LoVo (cell line): Measurements from ENCODE around the gene KIF16B.
"Not testable (repeated sequence)": the region's sequence is repeated elsewhere in the genome, so short reads cannot be mapped to it uniquely, and the experiment has no call there.

Experiments
- DNase-seq: peaks from one replicate; pipeline ENCODE4 v3.0.0-alpha.2; 2016; ENCODE audit warnings: low spot score

Gene KIF16B

DNA sequence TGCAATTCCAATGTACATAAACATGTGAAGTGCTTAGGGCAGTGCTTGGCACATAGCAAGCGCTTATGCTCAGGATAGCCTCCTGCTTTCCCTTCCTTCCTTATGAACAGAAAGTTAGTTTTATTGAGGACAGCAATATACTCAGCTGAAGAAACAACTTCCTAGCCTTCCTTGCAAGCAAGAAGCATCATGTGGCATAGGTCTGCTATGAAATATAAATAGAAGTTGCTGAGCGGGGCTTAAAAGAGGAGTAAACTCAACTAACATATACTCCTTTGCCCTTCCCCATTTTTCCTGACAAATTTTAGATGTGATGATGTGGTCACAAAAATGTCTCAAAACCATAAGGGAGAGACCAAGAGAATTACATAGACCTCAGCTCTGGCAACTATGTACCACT, 98.9 kb downstream of the KIF16B start:
- DNase-seq: no peak

DNA sequence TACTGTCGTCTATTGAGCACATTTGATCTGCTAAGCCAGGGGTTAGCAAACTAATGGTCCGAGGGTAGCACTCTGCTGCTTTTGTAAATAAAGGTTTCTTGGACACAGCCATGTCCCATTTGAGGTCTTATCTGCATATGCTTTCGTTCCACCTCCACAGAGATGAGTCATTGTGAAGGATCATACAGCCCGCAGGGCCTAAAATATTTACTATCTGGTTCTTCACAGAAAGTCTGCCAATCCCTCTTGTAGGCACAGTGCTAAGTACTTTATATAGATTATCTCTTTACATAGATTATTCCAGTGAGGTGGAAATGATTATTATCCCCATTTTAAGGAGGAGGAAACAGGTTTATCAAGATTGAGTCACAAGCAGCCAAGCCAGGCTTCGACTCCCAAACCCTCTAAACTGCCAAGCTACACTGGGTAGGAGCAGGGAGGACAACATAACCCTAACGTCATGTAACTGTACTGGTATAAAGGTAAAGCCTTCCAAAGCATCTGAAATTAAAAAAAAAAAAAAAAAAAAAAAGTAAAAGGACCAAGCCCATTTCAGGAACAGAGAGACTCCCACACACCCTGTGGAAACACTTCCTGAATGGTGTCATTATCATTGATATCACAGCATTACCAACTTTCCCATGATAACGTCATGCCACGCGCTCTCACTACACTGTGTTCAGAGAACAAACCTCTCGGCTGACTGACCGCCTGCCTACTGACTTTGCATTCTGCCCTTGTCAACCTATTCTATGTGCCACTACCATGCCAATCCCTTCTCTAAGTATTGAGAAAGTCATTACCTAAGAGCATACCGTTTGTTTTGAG, 101.0 kb downstream of the KIF16B start:
- peak; percentile 14 for DNase-seq

DNA sequence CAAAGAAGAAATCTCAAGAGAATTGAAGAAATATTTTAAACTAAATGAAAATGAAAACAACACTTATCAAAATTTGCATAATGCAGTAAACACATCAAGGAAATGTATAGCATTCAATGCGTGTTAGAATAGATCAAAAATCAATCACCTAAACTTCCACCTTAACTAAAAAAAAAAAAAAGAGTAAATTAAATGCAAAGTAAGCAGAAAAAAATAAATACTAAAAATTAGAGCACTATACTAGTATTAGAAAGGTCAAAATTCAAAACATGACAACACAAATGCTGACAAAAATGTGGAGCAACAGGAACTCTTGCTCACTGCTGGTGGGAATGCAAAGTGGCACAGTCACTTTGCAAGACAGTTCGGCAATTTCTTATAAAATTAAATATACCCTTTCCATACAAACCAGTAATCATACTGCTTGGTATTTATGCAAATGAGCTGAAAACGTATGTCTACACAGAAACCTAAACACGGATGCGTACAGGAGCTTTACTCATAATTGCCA, 103.8 kb downstream of the KIF16B start:
- DNase-seq: no peak

DNA sequence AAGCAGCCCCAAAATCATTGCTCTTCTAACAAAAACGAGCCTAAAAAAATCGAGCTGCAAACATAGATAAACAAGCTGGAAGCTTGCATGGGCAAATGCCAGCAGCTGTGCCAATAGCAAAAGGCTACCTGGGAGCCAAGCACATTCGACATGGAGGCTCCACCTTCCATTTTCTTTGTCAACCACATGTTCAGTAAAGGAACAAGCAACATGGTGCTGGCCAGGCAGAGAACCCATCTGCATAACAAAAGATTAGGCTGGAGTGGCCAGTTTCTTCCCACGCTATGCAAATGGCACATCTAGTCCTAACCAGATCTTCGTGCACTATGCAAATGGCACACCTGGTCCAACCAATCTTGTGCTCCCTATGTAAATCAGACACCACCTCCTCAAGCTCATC, 110.5 kb downstream of the KIF16B start:
- no peak for DNase-seq

DNA sequence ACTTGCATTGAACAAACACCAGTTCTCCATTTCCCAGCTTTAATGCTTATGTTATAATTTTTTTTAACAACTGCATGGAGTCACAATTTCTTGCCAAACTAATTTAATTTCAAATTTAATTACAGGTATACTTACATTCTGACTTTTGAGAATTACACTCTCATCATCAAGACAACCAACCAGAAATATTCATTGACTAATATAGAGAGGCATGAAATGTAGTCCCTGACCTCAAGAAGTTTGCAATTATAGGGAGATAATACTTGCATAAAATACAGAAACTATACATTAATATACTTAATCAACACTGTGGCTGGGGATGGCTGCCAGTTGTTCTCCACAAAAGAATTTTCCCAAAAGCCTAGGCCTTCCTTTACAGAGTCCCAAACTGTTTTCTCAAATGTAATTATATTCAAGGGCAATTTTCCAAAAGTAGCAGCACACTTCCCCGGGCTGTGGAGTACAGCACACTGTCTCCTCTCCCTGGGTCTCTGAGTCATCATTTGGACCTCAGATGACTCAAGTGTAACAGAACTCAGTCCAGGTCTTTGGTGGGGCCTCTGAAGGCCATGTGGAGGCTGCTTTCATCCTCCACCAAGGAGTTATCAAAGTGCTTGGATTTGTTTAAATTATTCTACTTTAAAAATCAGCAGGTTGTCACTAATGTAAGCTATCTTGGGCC, 114.1 kb downstream of the KIF16B start:
- no peak for DNase-seq

DNA sequence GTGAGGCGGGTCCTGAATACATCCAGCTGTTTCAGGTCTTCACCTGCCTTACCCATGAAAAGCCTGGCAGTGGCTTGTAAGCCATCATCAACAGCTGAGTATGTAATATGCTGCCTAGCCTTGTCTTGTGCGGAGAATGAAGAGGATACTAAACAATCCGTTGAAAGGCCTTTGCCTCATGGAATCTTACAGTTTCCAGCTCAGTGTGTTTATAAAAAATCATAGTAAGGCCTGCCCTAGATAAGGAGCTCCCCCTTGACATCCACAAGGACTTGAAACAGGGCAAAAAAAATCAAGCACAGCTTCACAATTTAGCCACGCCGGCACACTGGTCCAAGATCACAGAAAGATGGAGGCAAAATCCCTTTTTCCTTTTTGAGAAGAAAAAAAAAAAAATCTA, 115.7 kb downstream of the KIF16B start:
- DNase-seq: no peak

DNA sequence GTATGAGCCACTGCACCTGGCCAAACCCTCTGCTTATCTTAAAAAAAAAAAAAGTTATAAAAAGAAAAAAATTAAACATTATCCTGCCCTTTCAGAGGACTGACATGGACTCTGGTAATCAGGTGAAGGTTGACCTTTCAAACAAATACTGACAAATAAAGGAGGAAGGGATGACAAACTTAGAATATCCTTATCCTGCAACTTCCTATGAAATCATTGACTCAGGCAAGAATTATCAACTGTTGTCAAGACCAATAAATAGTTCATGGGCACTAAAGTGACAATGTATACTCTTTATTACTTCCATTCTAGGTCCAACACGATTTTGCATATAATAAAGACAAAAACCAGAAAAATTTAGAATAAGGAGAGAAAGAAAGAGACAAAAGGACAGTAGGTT, 117.9 kb downstream of the KIF16B start:
- no peak for DNase-seq

DNA sequence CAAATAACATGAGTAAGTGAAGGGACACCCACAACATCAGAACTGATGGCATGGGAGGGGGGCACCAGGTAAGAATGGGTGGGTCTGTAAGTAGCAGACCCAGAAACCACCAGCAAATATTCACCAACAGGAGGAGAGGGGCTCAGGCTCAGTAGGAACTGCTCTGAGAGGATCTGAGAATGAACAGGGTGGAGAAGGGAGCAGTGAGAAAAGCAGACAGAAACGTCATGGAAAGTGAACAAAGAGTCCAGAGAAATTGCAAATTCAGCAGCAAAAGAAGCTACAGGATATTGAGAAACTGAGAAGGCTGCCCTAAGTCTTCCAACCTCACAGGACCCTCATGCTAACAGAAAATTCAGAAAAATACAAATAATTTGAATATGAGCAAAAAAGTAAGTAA, 121.3 kb downstream of the KIF16B start:
- DNase-seq: no peak

DNA sequence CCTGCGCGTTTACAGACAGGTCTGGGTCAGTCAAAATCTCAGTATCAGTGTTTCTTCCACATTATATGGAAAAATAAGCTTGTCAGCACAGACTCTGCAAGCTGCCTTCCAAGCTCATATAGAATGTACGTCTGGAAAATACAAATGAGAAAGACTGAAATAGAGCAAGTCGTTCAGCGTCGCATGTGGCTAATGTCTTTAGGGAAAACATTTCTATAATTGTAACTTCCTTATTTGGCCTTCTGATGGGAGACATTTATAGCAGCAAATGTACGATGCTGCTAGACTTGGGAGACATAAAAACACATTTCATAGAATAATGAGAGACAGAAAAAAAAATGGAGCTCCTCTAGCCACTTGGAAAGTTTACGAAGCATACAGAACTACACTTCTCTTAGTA, 122.2 kb downstream of the KIF16B start:
- no peak for DNase-seq

DNA sequence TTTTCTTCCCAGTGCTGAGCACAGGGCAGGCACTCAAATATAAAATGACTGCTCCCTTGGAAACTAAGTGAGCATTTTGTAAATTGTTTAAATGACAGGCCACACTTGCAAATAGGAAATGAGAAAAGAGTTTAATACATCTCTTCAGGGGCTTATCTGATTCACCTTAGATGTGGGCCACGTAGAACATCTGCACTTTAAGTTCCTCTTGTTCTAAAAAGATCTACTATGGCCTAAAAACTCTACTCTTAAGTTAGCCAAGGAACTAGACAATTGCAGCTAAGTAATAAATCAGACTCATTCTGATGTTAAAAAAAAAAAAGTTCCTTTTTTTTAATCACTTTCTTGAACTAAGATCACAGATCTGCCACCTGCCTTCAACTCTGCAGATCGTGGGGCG, 126.3 kb downstream of the KIF16B start:
- DNase-seq: no peak

DNA sequence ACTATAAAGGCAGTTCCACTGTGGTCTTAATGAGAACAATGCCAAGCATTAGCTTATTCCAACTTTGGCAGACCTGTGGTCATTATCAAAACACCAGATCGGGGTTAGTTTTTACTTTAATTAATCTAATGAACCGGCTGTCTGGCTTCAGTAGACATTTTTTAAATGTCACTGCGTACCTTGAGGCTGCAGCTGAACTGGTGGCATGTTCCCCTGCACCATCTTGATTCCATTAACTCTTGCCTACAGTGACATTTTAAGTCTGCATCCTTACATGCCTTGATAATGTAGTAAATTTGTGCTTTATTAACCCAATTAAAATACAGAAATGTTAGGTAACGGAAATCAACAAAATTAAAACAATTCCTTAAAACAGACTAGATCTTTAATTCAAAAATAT, 127.0 kb downstream of the KIF16B start:
- DNase-seq: no peak

DNA sequence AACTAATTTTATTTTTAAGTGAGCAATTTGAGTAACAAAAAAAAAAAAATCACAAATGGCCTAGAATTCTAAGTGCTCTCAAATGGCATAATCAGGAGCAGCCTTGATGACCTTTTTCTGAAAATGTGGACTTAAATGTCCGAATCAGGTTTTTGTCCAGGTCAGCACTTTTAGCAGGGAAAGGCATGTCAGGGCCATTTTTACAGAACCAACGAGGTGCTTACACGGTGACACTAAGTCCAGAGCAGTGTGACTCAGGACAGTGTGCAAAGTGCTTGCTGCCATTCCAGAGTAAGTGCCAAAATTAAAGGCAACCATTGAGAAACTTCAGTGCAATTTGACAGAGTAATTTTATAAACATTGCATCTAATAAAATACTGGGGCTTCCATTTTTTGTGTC, 127.8 kb downstream of the KIF16B start:
- no peak for DNase-seq

DNA sequence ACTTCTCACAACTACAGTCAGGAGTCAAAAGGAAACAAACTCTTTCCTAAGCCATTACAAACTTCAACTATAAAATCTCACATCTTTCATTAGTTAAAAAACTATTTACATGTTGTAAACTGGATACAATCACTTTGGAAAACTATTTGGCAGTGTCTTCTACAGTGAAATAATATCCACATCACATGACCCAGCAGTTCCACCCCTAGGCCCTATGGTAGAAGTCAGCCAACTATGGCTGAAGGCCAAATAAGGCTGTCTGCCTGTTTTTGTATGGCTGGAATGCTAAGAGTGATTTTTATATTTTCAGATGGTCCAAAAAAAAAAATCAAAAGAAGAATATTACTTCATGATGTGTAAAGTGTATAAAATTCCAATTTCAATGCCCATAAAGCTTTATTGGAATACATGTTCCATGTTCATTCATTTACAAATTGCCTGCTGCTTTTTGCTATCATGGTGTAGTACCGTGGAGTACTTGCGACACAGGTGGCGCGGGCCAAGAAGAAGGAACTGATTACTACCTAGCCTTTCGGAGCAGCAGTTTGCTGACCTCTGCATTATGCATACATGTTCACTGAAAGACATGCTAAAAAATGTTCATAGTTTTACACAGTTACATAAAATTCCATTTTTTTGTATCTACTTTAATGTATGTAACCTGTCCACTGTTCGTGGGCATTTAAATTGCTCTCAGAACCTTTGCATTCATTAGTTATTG, 129.0 kb downstream of the KIF16B start:
- DNase-seq: no peak

DNA sequence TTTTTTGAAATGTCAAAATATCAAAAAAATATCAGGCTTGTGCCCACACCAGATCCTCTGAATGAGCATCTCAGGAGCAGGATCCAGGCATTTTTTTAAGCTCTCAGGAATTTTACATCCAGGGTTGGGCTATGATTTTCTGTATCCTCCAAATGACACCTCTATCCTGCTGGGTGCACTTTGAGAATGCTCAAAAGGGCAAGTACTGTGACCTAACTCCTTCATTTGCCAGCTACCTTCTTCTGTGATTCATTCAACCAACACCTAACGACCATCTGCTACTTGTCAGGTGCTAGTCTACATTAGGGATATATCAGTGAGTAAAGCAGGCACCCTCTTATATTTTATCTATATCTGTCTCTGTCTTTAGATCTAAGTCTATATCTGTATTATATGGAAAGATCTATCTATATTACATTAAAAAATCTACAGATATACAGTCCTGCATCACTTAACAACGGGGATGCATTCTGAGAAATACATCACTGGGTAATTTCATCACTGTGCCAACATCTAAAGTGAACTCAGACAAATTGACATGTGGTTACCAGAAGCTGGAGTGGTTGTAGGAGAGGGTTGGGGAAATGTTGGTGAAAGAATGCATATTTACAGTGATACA, 131.6 kb downstream of the KIF16B start:
- DNase-seq: no peak

DNA sequence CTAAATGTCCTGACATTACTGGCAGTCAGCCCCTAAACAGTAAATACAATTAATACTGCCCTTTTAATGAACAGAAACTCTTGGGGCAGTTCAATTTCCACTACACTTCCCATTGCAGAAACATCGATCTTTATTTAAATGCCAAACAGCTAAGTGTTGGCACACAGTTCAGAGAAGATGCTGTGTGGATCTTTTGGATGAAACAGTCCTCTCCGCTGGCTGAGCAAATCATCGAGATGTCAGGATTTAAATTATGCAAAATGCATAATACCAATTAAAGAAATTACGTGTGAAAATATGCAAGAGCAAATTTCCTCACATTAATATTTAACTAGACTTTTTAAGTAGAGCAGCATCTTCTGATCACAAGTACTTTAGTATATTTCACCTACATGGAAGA, 132.6 kb downstream of the KIF16B start:
- no peak for DNase-seq

DNA sequence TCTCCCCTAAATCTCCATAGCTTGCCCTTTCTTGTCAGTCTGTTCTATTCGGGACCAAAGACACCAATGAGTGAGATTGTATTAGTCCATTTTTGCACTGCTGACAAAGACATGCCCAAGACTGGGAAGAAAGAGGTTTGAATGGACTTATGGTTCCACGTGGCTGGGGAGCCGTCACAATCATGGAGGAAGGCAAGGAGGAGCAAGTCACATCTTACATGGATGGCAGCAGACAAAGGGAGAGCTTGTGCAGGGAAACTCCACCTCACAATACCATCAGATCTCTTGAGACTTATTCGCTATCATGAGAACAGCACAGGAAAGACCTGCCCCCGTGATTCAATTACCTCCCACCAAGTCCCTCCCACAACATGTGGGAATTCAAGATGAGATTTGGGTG, 133.7 kb downstream of the KIF16B start:
- not testable (repeated sequence) for DNase-seq

DNA sequence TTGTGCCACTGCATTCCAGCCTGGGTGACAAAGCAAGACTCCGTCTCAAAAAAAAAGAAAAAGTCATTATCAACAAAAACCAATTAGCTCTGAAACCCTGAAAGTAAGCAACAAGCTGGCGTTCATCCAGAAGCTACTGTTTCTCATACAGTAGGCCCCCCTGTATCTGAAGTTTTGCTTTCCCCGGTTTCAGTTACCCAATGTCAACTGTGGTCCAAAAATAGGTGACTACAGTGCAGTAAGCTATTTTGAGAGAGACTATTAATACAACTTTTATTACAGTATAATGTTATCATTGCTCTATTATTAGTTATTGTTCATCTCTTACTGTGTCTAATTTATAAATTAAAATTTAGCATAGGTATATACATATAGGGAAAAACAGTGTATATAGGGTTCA, 135.1 kb downstream of the KIF16B start:
- DNase-seq: no peak

DNA sequence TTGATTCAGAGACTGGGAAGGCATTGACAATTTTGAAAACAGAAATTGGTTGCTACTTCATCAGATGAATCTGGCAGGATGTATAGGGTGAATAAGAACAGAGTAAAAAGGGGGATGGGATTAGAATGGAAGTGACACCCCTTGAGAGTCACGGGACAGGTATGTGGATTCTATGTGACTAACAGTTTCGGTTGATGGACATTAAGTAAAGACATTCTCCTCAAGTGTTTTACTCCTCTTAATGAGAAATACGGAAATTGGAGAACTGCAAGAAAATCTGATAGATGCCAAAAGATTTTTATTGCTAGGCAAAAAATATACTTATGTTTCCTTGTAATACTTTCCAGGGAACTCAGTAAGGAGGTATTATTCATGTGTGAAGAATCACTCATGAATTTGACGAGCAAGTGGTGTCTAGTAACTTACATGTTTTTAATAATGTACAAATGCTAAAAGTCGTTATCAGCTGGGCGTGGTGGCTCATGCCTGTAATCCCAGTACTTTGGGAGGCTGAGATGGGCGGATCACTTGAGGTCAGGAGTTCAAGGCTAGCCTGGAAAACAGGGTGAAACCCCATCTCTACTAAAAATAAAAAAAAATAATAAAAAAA, 135.8 kb downstream of the KIF16B start:
- no peak for DNase-seq

DNA sequence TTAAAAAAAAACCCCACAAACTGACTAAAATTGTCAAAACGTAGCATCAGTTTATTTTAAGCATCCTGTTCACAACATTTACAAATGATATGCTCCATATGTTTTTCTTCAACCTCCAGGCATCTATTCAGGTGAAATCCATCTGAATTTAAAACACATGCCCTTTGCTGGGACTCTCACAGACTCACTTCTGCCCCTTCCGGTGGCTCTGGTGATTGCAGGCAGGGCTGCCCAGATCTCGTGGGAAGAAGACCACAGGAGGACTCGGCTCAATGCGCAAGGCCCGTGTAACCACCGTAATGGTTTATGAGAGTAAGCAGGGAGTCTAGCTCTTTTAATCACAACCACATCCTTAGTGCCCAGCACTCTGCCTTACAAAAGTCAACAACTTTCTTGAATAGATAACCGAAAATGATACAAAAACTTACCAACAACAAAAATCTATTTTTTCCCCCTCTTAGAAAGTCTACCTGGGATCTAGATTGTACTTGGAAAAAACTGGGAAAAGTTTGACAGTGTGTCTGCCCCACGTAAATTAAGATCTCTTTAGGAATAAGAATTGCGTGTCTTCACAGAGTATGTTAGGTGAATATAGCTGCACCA, 139.1 kb downstream of the KIF16B start:
- DNase-seq: peak; percentile 46

DNA sequence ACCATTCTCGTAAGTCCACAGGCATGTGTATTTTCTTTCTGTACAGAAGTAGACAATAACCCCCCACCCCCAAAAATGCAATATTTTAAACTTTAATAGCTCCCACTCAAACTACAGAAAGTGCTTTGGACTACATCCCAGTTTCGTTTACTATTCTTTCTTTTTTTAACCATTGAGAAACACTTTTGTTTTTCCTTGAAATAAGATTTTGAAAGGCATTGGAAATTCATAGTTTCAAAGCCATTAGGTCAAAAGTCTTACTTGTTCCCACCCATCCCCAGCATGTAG, 140.0 kb downstream of the KIF16B start:
- no peak for DNase-seq

DNA sequence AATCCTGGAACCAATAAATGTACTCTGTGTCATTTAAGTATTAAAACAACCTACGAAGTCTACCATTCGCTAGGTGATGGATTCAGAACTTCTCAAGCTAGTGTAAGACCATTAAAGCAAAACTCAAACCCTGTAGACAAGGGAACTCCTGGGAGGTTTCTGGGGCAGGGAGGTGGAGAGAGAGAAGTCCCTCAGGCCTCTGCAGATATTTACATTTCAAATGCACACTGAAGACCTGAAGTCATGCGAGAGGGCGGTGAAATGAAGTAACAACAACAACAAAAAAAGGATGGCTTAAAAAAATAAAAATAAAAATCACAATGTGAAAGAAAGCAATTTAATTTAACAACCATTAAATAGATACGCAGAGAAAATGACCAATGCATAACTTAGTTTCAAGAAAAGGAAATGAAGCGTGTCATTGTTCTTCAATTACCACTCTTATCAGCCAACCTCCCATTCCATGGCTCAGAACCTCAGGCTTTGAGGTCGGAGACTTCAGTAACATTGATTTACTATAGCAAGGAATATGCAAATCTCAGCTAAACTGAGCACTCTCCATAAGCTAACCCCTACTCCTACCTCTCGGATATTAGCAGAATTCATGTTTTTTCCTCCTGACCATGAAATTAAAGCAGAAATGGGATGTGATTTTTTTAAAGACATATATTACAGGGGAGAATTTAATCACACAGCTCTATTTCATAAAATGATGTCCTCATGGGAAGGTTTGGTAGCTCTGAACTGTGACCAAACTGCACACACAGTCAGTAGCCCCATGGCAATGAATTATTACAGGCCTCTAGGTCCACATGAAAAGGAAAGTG, 140.6 kb downstream of the KIF16B start:
- no peak for DNase-seq
